HepG2 (cell line): ENCODE data around the gene BBS9. TPM values are rescaled to one million over a fixed set of nuclear protein-coding genes. Genes with fewer than 3 reads are reported as not detected.

Experiments
- ARNT ChIP-seq: fragments of 450-650 bp; IDR thresholded peaks from 2 replicates; pipeline ENCODE4 v1.6.1; 2017
- PHF21A ChIP-seq: sonication (generic); formaldehyde crosslinking; IDR thresholded peaks from 2 replicates; pipeline ENCODE4 v1.5.0; 2020; ENCODE audit warnings: mild to moderate bottlenecking, missing genetic modification reagents
- SMARCE1 ChIP-seq: fragments of 450-650 bp; IDR thresholded peaks from 2 replicates; pipeline ENCODE4 v1.6.1; 2017; ENCODE audit warnings: borderline replicate concordance
- ZBTB4 ChIP-seq: sonication (generic); formaldehyde crosslinking; IDR thresholded peaks from 2 replicates; pipeline ENCODE4 v1.4.0; 2020; ENCODE audit warnings: missing genetic modification reagents, mild to moderate bottlenecking, borderline replicate concordance
- ZNF205 ChIP-seq: IDR thresholded peaks from 2 replicates; pipeline ENCODE4 v1.6.1; 2018; ENCODE audit warnings: missing biosample characterization, missing genetic modification reagents
- ZNF639 ChIP-seq: conservative IDR thresholded peaks from 2 replicates; pipeline ENCODE4 v1.6.1; 2018; ENCODE audit warnings: missing genetic modification reagents
- ZNF646 ChIP-seq: sonication (generic); formaldehyde crosslinking; IDR thresholded peaks from 2 replicates; pipeline ENCODE4 v1.9.0; 2021; ENCODE audit warnings: mild to moderate bottlenecking, missing genetic modification reagents
- ZNF768 ChIP-seq: sonication (generic); formaldehyde crosslinking; IDR thresholded peaks from 2 replicates; pipeline ENCODE4 v1.4.0; 2020; ENCODE audit warnings: missing genetic modification reagents
- ZNF891 ChIP-seq: sonication (generic); formaldehyde crosslinking; IDR thresholded peaks from 2 replicates; pipeline ENCODE4 v1.5.0; 2020; ENCODE audit warnings: mild to moderate bottlenecking, missing genetic modification reagents
- polyA plus RNA-seq, 8 experiments: library from polyadenylated mRNA; depleted of rRNA in 3 of 8; stranded (reverse) in 7 of 8; unstranded in 1 of 8; fragments of >200 nt; fragmentation: Illumina TruSeq in 4 of 8; extraction: Trizol in 4 of 8; gene quantifications; 2 replicates each; pipeline versions ENCODE4 v1.2.1 to v1.2.3, GENCODE V29; 2011 to 2016; ENCODE audit warnings: low read depth in 4 of 8, missing spikeins in 1 of 8, mixed read lengths in 1 of 8; ENCODE audit not compliant: insufficient read depth in 1 of 8
- total RNA-seq, 5 experiments: library from RNA; depleted of rRNA; stranded (reverse); fragments of >200 nt; fragmentation: Illumina TruSeq; extraction: Trizol; gene quantifications; 2 replicates each; pipeline ENCODE4 v1.2.3, GENCODE V29; 2016; ENCODE audit warnings: low read depth in 1 of 5

The BBS9 gene
- total and polyA plus RNA-seq, 2 of the 13 experiments (the other 11 are each of a cell fraction or from before 2014, with no cell fraction given), result 5.1 to 7.8 TPM

GRCh38 chr7:33624215-33624614 lies 494.9 kb downstream of the BBS9 start (continued):
- TF ChIP-seq ZNF646 (CRISPR knock-in tag), result no peak
- TF ChIP-seq ARNT, result no peak
- TF ChIP-seq ZNF639 (CRISPR knock-in tag), result no peak
- TF ChIP-seq PHF21A (CRISPR knock-in tag), result no peak
- TF ChIP-seq ZNF891 (CRISPR knock-in tag), result no peak
- TF ChIP-seq ZBTB4 (CRISPR knock-in tag), result no peak
- TF ChIP-seq SMARCE1, result no peak
- no peak for TF ChIP-seq ZNF768 (CRISPR knock-in tag)
- TF ChIP-seq ZNF205, result no peak
